A549 treated with Mapracorat at 1 μM for 4 hours (cell line): ENCODE results near the gene JADE1. TPM values are rescaled to one million over a fixed set of nuclear protein-coding genes. Genes with fewer than 3 reads are reported as not detected.

Experiments used
- total RNA-seq: library from RNA; stranded (reverse); fragments of 200-300 nt; extraction: Qiagen RNA extraction; gene quantifications from 5 replicates; pipeline ENCODE4 v1.2.3, GENCODE V29; 2022

The JADE1 gene
- total RNA-seq = 23.0 to 27.6 TPM (median 25.5 TPM) in 5 replicates

DNA sequence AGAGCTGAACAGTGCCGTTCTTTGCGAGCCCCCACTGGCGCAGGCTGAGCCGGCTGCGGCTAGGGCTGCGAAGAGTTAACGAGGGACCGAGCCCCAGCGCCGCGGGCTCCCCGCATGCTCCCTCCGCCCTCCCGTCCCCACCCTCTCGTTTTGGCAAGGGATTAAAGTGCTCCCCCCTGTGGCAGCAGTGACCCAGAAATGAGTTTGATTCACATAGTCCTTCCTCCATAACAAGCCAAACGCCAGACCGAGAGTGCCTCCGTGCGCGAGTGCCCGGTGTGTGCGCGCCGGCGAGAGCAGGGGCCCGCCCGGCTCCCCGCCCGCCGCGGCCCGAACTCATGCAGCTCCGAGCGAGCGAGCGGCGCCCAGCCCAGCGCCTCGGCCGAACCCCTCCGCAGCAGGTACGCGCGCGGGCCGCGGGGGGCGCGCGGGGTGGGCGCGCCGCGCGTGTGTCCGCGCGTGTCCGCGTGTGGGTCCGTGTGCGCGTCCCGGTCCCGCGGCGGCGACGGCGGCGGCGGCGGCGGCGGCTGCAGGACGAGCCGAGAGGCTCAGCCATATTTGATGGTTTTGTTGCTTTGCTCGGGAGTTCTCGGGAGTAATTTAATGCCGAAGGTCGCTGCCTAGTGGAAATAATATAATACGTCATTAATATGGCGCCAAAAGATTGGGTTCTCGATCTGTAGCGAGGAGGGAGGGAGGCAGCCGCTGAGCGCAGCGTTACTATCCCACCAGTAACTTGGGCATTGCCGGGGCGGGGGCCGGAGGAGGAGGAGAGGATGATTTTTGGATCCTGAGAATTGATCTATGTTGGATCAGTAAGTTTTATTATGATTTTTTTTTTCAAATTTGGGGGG lies at the start of gene JADE1:
TSS of gene JADE1 (plus strand) at position 224 of the 854 bp plus-strand sequence. CDS start 22,059 bp downstream, outside the sequence.

